Measurements from ENCODE around the gene RBM20. TPM values are rescaled to one million over a fixed set of nuclear protein-coding genes. Genes with fewer than 3 reads are reported as not detected.

The RBM20 gene
- total RNA-seq, 1 experiment from 2014 or later: 0.17 TPM

GRCh38 chr10:110757586-110757985 is 113.5 kb downstream of the RBM20 start:
- H3K36me3 Mint-ChIP-seq (ENCODE audit: insufficient read depth in 1 of 3, low read depth in 3 of 3): no peaks in the 10 kb centered on the region
- Histone ChIP-seq H2BK20ac (ENCODE audit: low read depth, low read length, poor library complexity, severe bottlenecking) (no peak overlapping the region), H2BK12ac (ENCODE audit: insufficient read length, low read depth, low read length) (no peak overlapping the region), H2AK5ac (ENCODE audit: insufficient read length, low read length) (no peak overlapping the region), H3K14ac (ENCODE audit: insufficient read depth, low read length) (no peak overlapping the region), H3K79me1 (ENCODE audit: insufficient read depth, low read depth, low read length, poor library complexity, severe bottlenecking) (no peaks in the 10 kb centered on the region), H3T11ph (ENCODE audit: low read length) (no peak overlapping the region), H3K18ac (ENCODE audit: insufficient read length, low read depth, low read length) (no peak overlapping the region), H2BK15ac (ENCODE audit: low read depth, low read length) (no peak overlapping the region), H4K5ac (ENCODE audit: insufficient read length, low read depth, low read length) (no peak overlapping the region), H3K27me3 (ENCODE audit: insufficient read depth, low read length) (no peaks in the 10 kb centered on the region), H4K91ac (ENCODE audit: insufficient read length, low read depth, low read length) (no peak overlapping the region), H3K4ac (ENCODE audit: low read depth, low read length) (no peak overlapping the region), H3K23ac (ENCODE audit: insufficient read length, low read depth, low read length) (no peak overlapping the region), H3K9me3 (ENCODE audit: control insufficient read depth, low read depth, low read length) (no peaks in the 10 kb centered on the region), H3K56ac (ENCODE audit: insufficient read length, low read depth, low read length) (no peak overlapping the region), H3K9ac (ENCODE audit: extremely low read depth, insufficient read length, low read length) (no peak overlapping the region), H3K79me2 (ENCODE audit: insufficient read depth, low read length) (no peaks in the 10 kb centered on the region), H3K23me2 (ENCODE audit: insufficient read length, low read depth, low read length, poor library complexity, severe bottlenecking) (no peaks in the 10 kb centered on the region), H3K4me2 (ENCODE audit: insufficient read depth, insufficient read length, low read length) (no peak overlapping the region), H3K27ac (ENCODE audit: insufficient read length, low read depth, low read length) (no peak overlapping the region), H2BK120ac (ENCODE audit: low read depth, low read length, poor library complexity, severe bottlenecking) (no peak overlapping the region), H3K4me1 (ENCODE audit: insufficient read depth, low read length) (no peaks in the 10 kb centered on the region), H2BK5ac (ENCODE audit: insufficient read length, low read length) (no peak overlapping the region), H4K8ac (replicated peaks; ENCODE audit: insufficient read length, low read depth, low read length) (no peak overlapping the region), H4K20me1 (ENCODE audit: control insufficient read depth, insufficient read depth, insufficient read length) (no peaks in the 10 kb centered on the region), H2AFZ (ENCODE audit: low read length) (no peak overlapping the region)
- no peak for DNase-seq
- no peak overlapping the region for H3K27ac Mint-ChIP-seq
- no peaks in the 10 kb centered on the region; the same call in 1 of the 2 replicates for H3K27me3 Mint-ChIP-seq (ENCODE audit: low read depth)
- H3K4me1 Mint-ChIP-seq: 0 out of 4 replicates have a peak, but pooled peaks cover 0 to 2% of the 10 kb centered on the region in 2 experiments
- H3K4me3 Mint-ChIP-seq: no peak overlapping the region
- WGBS (ENCODE audit: extremely low coverage, insufficient read length, low lambda C conversion rate): no CpG with 5 or more reads among the region's 1 CpG
- no peaks in the 10 kb centered on the region for H3K9me3 Mint-ChIP-seq
- TF ChIP-seq, protein P1, sequence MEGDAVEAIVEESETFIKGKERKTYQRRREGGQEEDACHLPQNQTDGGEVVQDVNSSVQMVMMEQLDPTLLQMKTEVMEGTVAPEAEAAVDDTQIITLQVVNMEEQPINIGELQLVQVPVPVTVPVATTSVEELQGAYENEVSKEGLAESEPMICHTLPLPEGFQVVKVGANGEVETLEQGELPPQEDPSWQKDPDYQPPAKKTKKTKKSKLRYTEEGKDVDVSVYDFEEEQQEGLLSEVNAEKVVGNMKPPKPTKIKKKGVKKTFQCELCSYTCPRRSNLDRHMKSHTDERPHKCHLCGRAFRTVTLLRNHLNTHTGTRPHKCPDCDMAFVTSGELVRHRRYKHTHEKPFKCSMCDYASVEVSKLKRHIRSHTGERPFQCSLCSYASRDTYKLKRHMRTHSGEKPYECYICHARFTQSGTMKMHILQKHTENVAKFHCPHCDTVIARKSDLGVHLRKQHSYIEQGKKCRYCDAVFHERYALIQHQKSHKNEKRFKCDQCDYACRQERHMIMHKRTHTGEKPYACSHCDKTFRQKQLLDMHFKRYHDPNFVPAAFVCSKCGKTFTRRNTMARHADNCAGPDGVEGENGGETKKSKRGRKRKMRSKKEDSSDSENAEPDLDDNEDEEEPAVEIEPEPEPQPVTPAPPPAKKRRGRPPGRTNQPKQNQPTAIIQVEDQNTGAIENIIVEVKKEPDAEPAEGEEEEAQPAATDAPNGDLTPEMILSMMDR (conservative IDR thresholded peaks at IDR 0.05): no peak
